ENCODE results near the gene YTHDC1.
"Not testable (repeated sequence)": the region's sequence is repeated elsewhere in the genome, so short reads cannot be mapped to it uniquely, and the experiment has no call there.

YTHDC1 gene

DNA sequence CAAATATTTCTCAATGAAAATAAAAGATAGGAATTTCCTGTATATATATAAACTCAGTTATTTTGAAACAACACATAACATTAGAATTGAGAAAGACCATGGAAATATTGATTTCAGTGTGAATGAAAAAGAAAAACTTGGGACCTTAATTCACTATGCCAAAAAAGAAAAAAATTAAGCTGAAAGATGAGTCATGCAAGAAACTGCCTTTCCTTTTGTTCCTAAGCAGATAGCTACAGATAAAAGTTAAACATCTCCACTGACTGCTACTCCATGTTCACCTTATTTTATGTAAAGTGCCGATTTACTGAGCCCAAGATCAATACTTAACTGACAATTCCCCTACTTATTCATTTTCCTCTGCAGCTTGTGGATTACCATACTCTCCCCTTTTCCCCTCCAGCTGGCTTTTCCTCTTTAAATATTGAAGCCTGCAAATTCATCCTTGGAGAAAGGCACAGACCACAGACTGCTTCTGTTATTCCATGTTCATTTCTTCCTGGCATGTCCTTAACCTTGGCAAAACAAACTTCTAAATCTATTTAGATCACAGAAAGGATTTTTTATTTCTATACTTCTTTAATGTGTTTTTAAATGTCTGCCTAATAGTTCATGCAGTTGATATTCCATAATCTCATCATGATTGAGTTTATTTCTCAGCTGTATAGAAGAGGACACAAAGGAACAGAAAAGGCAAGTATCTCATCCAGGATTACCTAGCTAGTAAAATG is 40.5 kb upstream of the YTHDC1 start:
- no peaks in the 10 kb centered on the region for H3K9me3 ChIP-seq (ENCODE audit: severe bottlenecking)
- H3K27me3 ChIP-seq (ENCODE audit: insufficient read depth, poor library complexity, severe bottlenecking), result no peaks in the 10 kb centered on the region
- DNase-seq (ENCODE audit: low spot score), result no peak
- TF ChIP-seq CTCF (IDR thresholded peaks at IDR 0.05; ENCODE audit: poor library complexity, severe bottlenecking), result no peak
- no peaks in the 10 kb centered on the region for H3K36me3 ChIP-seq (ENCODE audit: low read depth)
- H3K4me1 ChIP-seq (ENCODE audit: insufficient read depth, poor library complexity, severe bottlenecking), result peaks cover 3% of the 10 kb centered on the region
- H3K4me3 ChIP-seq (ENCODE audit: severe bottlenecking), result no peak overlapping the region
- no peak for ATAC-seq (ENCODE audit: low read depth)
- no peak overlapping the region for H3K27ac ChIP-seq (ENCODE audit: poor library complexity, severe bottlenecking)

DNA sequence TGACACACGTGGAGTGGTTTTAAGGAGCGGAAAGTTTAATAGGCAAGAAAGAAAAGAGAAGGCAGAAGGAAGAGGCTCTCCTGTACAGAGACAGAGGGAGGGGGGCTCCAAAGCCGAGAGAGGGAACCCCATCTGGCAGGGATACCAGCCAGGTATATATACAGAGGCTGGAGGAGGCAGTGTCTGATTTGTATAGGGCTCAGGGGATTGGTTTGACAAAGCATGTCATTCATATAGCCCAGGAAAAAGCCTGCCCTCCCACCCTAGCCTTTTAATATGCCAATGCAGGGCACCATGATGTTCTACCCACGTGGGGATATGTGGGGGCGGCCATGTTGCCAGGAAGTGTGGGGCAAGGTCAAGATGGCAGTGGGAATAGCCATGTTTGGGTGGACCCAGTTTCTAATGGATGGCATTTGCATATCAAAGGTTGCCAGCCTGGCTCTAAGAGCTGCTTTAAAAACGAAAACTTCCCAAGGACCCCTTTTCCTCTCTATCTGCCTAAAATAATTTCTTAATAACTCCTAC is 39.6 kb upstream of the YTHDC1 start:
- not testable (repeated sequence) for H3K36me3 ChIP-seq (ENCODE audit: low read depth); H3K27ac ChIP-seq (ENCODE audit: poor library complexity, severe bottlenecking); H3K4me3 ChIP-seq (ENCODE audit: severe bottlenecking); H3K4me1 ChIP-seq (ENCODE audit: insufficient read depth, poor library complexity, severe bottlenecking); ATAC-seq (ENCODE audit: low read depth); H3K9me3 ChIP-seq (ENCODE audit: severe bottlenecking); H3K27me3 ChIP-seq (ENCODE audit: insufficient read depth, poor library complexity, severe bottlenecking); DNase-seq (ENCODE audit: low spot score)

DNA sequence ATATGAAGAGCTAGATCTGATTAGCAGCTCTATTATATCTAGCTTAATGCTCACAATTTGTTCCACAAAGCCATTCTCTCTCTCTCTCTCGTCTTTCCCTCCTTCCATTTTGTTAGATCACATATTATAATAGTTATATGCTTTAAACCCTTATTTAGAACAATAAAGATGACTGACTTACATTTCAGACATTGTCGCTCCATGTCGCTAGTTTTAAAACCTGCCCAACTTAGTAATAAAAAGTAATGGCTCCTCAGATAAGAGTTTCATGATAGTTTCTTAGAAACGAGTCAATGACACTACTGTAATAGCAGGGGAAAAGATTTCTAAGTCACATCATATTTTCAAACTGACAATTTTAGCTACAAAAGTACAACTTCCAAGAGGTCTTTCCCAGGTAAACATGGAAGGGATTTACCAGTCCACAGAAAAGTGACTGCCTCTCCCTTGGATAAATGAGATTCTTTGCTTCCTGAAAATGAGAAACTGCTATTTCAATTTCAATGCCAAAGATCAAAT is 38.5 kb upstream of the YTHDC1 start:
- no peaks in the 10 kb centered on the region for H3K36me3 ChIP-seq (ENCODE audit: low read depth)
- H3K9me3 ChIP-seq (ENCODE audit: severe bottlenecking), result no peaks in the 10 kb centered on the region
- no peak overlapping the region for H3K27ac ChIP-seq (ENCODE audit: poor library complexity, severe bottlenecking)
- DNase-seq (ENCODE audit: low spot score) (no peak), ATAC-seq (ENCODE audit: low read depth) (no peak)
- no peak for TF ChIP-seq CTCF (IDR thresholded peaks at IDR 0.05; ENCODE audit: poor library complexity, severe bottlenecking)
- peaks cover 3% of the 10 kb centered on the region for H3K4me1 ChIP-seq (ENCODE audit: insufficient read depth, poor library complexity, severe bottlenecking)
- H3K4me3 ChIP-seq (ENCODE audit: severe bottlenecking), result no peak overlapping the region
- no peaks in the 10 kb centered on the region for H3K27me3 ChIP-seq (ENCODE audit: insufficient read depth, poor library complexity, severe bottlenecking)

DNA sequence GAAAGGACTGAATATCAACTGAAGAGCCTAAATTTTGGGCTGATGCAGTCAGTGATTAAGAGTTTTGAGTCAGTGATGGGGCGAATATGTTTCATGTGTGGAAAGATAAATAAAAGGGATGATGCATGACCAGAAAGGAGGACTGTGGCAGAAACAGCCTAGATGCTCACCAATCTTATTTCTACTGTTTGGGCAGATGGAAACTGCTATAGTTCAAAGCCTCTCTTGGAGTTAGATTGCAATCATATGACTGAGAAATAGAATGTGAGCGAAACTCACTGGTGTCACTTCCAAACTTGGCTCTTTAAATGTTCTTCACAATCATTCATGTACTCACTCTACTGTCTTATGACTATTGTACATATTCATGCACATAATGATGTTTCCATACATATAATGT is 35.4 kb upstream of the YTHDC1 start:
- Histone ChIP-seq H3K4me3 (ENCODE audit: severe bottlenecking) (no peak overlapping the region), H3K27ac (ENCODE audit: poor library complexity, severe bottlenecking) (no peak overlapping the region), H3K36me3 (ENCODE audit: low read depth) (no peaks in the 10 kb centered on the region), H3K9me3 (ENCODE audit: severe bottlenecking) (no peaks in the 10 kb centered on the region), H3K4me1 (ENCODE audit: insufficient read depth, poor library complexity, severe bottlenecking) (peaks cover 3% of the 10 kb centered on the region), H3K27me3 (ENCODE audit: insufficient read depth, poor library complexity, severe bottlenecking) (no peaks in the 10 kb centered on the region)
- TF ChIP-seq CTCF (IDR thresholded peaks at IDR 0.05; ENCODE audit: poor library complexity, severe bottlenecking), result no peak
- ATAC-seq (ENCODE audit: low read depth) (no peak), DNase-seq (ENCODE audit: low spot score) (no peak)

DNA sequence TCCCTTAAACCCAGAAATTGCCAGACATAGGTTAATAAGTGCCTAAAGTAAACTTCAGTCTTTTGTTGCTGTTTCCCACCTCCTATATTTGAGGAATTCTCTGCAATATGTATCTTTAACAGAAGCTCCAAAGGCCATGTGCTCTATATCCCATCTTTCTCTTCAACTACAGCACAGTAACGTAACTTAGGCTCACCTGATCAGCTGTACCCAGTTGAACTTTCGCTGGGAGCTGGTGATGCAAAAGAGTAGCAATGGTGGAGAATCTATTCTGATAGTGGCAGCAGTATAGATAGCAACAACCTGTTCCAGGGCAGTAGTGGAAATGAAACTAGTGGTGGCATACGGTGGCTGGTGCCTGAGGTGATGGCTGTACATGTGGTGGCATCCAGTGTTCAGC is 33.2 kb upstream of the YTHDC1 start:
- Histone ChIP-seq H3K4me1 (ENCODE audit: insufficient read depth, poor library complexity, severe bottlenecking) (peaks cover 3% of the 10 kb centered on the region), H3K27ac (ENCODE audit: poor library complexity, severe bottlenecking) (no peak overlapping the region), H3K9me3 (ENCODE audit: severe bottlenecking) (no peaks in the 10 kb centered on the region), H3K36me3 (ENCODE audit: low read depth) (no peaks in the 10 kb centered on the region), H3K27me3 (ENCODE audit: insufficient read depth, poor library complexity, severe bottlenecking) (no peaks in the 10 kb centered on the region), H3K4me3 (ENCODE audit: severe bottlenecking) (no peak overlapping the region)
- TF ChIP-seq CTCF (IDR thresholded peaks at IDR 0.05; ENCODE audit: poor library complexity, severe bottlenecking), result no peak
- DNase-seq (ENCODE audit: low spot score), result no peak
- no peak for ATAC-seq (ENCODE audit: low read depth)

Data from RWPE2 (cell line).